GM12878 (cell line): ENCODE data around the gene OR5A1. TPM values are rescaled to one million over a fixed set of nuclear protein-coding genes. Genes with fewer than 3 reads are reported as not detected.
"Not testable (repeated sequence)": the region's sequence is repeated elsewhere in the genome, so short reads cannot be mapped to it uniquely, and the experiment has no call there.

ENCODE experiments used
- ATAC-seq: fragments of 200-7000 bp; cut with Tn5 transposase; 3 replicates; pipeline ENCODE4 v1.9.1; 2020; ENCODE audit warnings: mild to moderate bottlenecking, moderate library complexity
- BruUV-seq: library from RNA; stranded (reverse); fragments of 400-500 nt; replicated peaks from 2 replicates; lab custom pipeline; 2021; lab: Mats Ljungman, UMichigan
- CTCF ChIA-PET: fragments of 300-600 bp; sonication (Branson Sonifier 250); formaldehyde crosslinking; extraction: SDS; loops from one replicate; lab custom pipeline; 2021; ENCODE audit warnings: inconsistent platforms; lab: Yijun Ruan, JAX
- POLR2A ChIA-PET: fragments of 350-600 bp; formaldehyde crosslinking; extraction: SDS; loops from one replicate; lab custom pipeline; 2021; ENCODE audit warnings: inconsistent platforms; lab: Charles Lee
- RAD21 ChIA-PET: fragments of 300-600 bp; sonication (Branson Sonifier 250); formaldehyde crosslinking; loops from one replicate; lab custom pipeline; 2023; ENCODE audit warnings: antibody characterized with exemption; ENCODE audit not compliant: unreplicated experiment; lab: Charles Lee
- SMC1A ChIA-PET: fragments of 300-600 bp; sonication (Branson Sonifier 250); formaldehyde crosslinking; loops from one replicate; lab custom pipeline; 2023; ENCODE audit not compliant: unreplicated experiment, uncharacterized antibody; lab: Charles Lee
- DNase-seq: peaks from one replicate; pipeline ENCODE4 v3.0.0-alpha.2; 2011; ENCODE audit warnings: low read depth, low spot score
- FAIRE-seq: peaks from 3 replicates; lab custom pipeline; 2011; peaks lifted over from hg19 to GRCh38; lab: Jason Lieb, UNC
- H2AFZ ChIP-seq: 2 replicates; pipeline ENCODE4 v1.6.0; 2011; ENCODE audit warnings: low read depth, low read length, control low read depth; ENCODE audit not compliant: control insufficient read depth
- H3K27ac ChIP-seq: 2 replicates; pipeline ENCODE4 v1.5.1; 2011; ENCODE audit warnings: control low read depth; ENCODE audit not compliant: control insufficient read depth, insufficient read depth
- H3K27me3 ChIP-seq, 2 experiments: replicated peaks in 1 of 2; 2 replicates each; pipeline versions ENCODE4 v1.6.0 to v1.6.1; 2011; ENCODE audit warnings: low read length in 1 of 2; ENCODE audit not compliant: control insufficient read depth in 2 of 2, insufficient read depth in 2 of 2
- H3K36me3 ChIP-seq, 2 experiments: 2 replicates each; pipeline ENCODE4 v1.5.1; 2011; ENCODE audit warnings: low read length in 1 of 2; ENCODE audit not compliant: control insufficient read depth in 2 of 2, insufficient read depth in 2 of 2
- H3K4me1 ChIP-seq: 2 replicates; pipeline ENCODE4 v1.6.1; 2011; ENCODE audit warnings: mild to moderate bottlenecking, low read length, moderate library complexity, mixed read lengths; ENCODE audit not compliant: control insufficient read depth, insufficient read depth
- H3K4me2 ChIP-seq: 2 replicates; pipeline ENCODE4 v1.6.0; 2011; ENCODE audit warnings: control low read depth; ENCODE audit not compliant: control insufficient read depth, insufficient read depth
- H3K4me3 ChIP-seq: fragments of 200-600 bp; sonication (generic); 2 replicates; pipeline ENCODE4 v1.5.1; 2016
- H3K79me2 ChIP-seq: 2 replicates; pipeline ENCODE4 v1.6.0; 2011; ENCODE audit warnings: low read length; ENCODE audit not compliant: control insufficient read depth, insufficient read depth
- H3K9ac ChIP-seq: 2 replicates; pipeline ENCODE4 v1.8.0; 2011; ENCODE audit warnings: low read length, control low read depth, mixed read lengths; ENCODE audit not compliant: control insufficient read depth, insufficient read depth
- H3K9me3 ChIP-seq: replicated peaks from 3 replicates; pipeline ENCODE4 v1.5.1; 2011; ENCODE audit warnings: mild to moderate bottlenecking, low read length; ENCODE audit not compliant: control insufficient read depth, insufficient read depth
- H4K20me1 ChIP-seq: 2 replicates; pipeline ENCODE4 v1.6.0; 2011; ENCODE audit not compliant: control insufficient read depth, insufficient read depth
- SMARCA5 ChIP-seq: fragments of 450-650 bp; IDR thresholded peaks from 2 replicates; pipeline ENCODE4 v1.6.1; 2017; ENCODE audit warnings: mild to moderate bottlenecking
- WGBS: methylation state at CpG from one replicate; pipeline ENCODE4 v1.1.6; 2016; ENCODE audit warnings: low lambda C conversion rate; ENCODE audit not compliant: insufficient replicate concordance, insufficient coverage; ENCODE audit errors: missing lambda C conversion rate; 5-methylcytosine and 5-hydroxymethylcytosine counted together
- in situ Hi-C: fragments of 300-500 bp; cut with MboI; formaldehyde crosslinking; loops from 9 replicates; pipeline ENCODE4 v1.14.3; 2018; ENCODE audit warnings: mixed read lengths
- intact Hi-C: fragments of 100-400 bp; cut with micrococcal nuclease; formaldehyde crosslinking; loops from one replicate; pipeline ENCODE4 v1.14.2; 2022; ENCODE audit not compliant: unreplicated experiment
- polyA plus RNA-seq, 11 experiments: library from polyadenylated mRNA; depleted of rRNA in 4 of 11; unstranded in 6 of 11; stranded (reverse) in 5 of 11; fragments of >200 nt; fragmentation: Nextera tagmentation in 4 of 11; fragmentation: Illumina TruSeq in 1 of 11; extraction: Ambion mirVana in 4 of 11; extraction: Trizol in 1 of 11; gene quantifications; 1 replicate in 1 of 11; 2 replicates in 10 of 11; pipeline versions ENCODE4 v1.2.1 to v1.2.3, GENCODE V29; 2011 to 2016; ENCODE audit warnings: inconsistent platforms in 2 of 11, missing spikeins in 2 of 11, low read depth in 1 of 11
- total RNA-seq, 4 experiments: library from RNA; depleted of rRNA in 3 of 4; stranded (reverse); fragments of >200 nt in 3 of 4; fragmentation: Illumina TruSeq in 1 of 4; extraction: Trizol in 1 of 4; gene quantifications; 2 replicates each; pipeline versions ENCODE4 v1.2.1 to v1.2.3, GENCODE V29; 2013 to 2021

The OR5A1 gene
- total and polyA plus RNA-seq, 10 of the 15 experiments (the other 5 are each of a cell fraction or from before 2014, with no cell fraction given): not detected

GRCh38 chr11:59437770-59438169 is 1.5 kb downstream of the OR5A1 start:
- TF ChIP-seq SMARCA5: no peak
- RAD21 ChIA-PET: no interaction called here
- no peak overlapping the region for H3K4me2 ChIP-seq
- intact Hi-C loops: no loop called here
- POLR2A ChIA-PET: no interaction called here
- no peaks in the 10 kb centered on the region for H3K4me1 ChIP-seq
- CTCF ChIA-PET: interaction anchor here (1.9 kb wide), 1 partner anchor 9 kb away, joined by 9 read pairs; no protein-coding TSS in a partner anchor
- H3K27ac ChIP-seq: no peak overlapping the region
- BruUV-seq: no TSS peak
- H3K27me3 ChIP-seq: 0 out of 4 replicates have a peak, but pooled peaks cover 0 to 1% of the 10 kb centered on the region in 2 experiments
- ATAC-seq (no peak), FAIRE-seq (no peak), DNase-seq (no peak)
- H3K79me2 ChIP-seq: no peaks in the 10 kb centered on the region
- no peaks in the 10 kb centered on the region for H4K20me1 ChIP-seq
- H3K9me3 ChIP-seq: no peaks in the 10 kb centered on the region
- in situ Hi-C loops: no loop called here
- WGBS: 41% methylated on average over 7 of the region's 7 CpGs
- no peak overlapping the region for H2AFZ ChIP-seq
- SMC1A ChIA-PET: no interaction called here
- no peaks in the 10 kb centered on the region for H3K36me3 ChIP-seq
- no peak overlapping the region for H3K9ac ChIP-seq
- no peak overlapping the region for H3K4me3 ChIP-seq

GRCh38 chr11:59445624-59446023 is 9.4 kb downstream of the OR5A1 start:
- H3K4me2 ChIP-seq, ATAC-seq, H4K20me1 ChIP-seq, H3K27me3 ChIP-seq, DNase-seq, H3K36me3 ChIP-seq, intact Hi-C loops, H3K4me1 ChIP-seq, H2AFZ ChIP-seq, RAD21 ChIA-PET, H3K9me3 ChIP-seq, FAIRE-seq, SMC1A ChIA-PET, H3K27ac ChIP-seq, H3K4me3 ChIP-seq, H3K9ac ChIP-seq, in situ Hi-C loops, CTCF ChIA-PET, POLR2A ChIA-PET, BruUV-seq, H3K79me2 ChIP-seq: not testable (repeated sequence)
- WGBS: 0% methylated on average over 1 of the region's 1 CpG
